H1 (cell line): ENCODE measurements around the gene CADM2. TPM values are rescaled to one million over a fixed set of nuclear protein-coding genes. Genes with fewer than 3 reads are reported as not detected.

Source experiments
- CTCF ChIA-PET: fragments of 300-600 bp; sonication (Branson Sonifier 250); formaldehyde crosslinking; loops from one replicate; lab custom pipeline; 2021; ENCODE audit not compliant: partially characterized antibody; lab: Charles Lee
- POLR2A ChIA-PET: fragments of 300-600 bp; sonication (Branson Sonifier 250); formaldehyde crosslinking; loops from one replicate; lab custom pipeline; 2021; ENCODE audit warnings: inconsistent platforms; ENCODE audit not compliant: partially characterized antibody; lab: Charles Lee
- DNase-seq, 2 experiments: peaks; one replicate each; pipeline versions ENCODE4 v3.0.0 to v3.0.0-alpha.2; 2010 to 2022; ENCODE audit warnings: low spot score in 2 of 2, low read depth in 1 of 2, mixed read lengths in 1 of 2
- FAIRE-seq: peaks from 2 replicates; lab custom pipeline; 2011; peaks lifted over from hg19 to GRCh38; lab: Jason Lieb, UNC
- H2AFZ ChIP-seq: 2 replicates; pipeline ENCODE4 v1.8.1; 2012; ENCODE audit warnings: low read length, inconsistent platforms
- H2AK5ac ChIP-seq: 2 replicates; pipeline ENCODE4 v1.6.1; 2013; ENCODE audit warnings: low read depth, low read length
- H2BK120ac ChIP-seq: replicated peaks from 2 replicates; pipeline ENCODE3; 2013; ENCODE audit warnings: low read depth, low read length, inconsistent platforms
- H2BK12ac ChIP-seq: 2 replicates; pipeline ENCODE4 v1.6.1; 2013; ENCODE audit warnings: low read depth, low read length
- H2BK15ac ChIP-seq: 2 replicates; pipeline ENCODE4 v1.6.1; 2013; ENCODE audit warnings: low read length
- H2BK20ac ChIP-seq: 2 replicates; pipeline ENCODE4 v1.6.1; 2013; ENCODE audit warnings: low read length
- H2BK5ac ChIP-seq: 2 replicates; pipeline ENCODE4 v1.6.1; 2013; ENCODE audit warnings: low read depth, low read length
- H3K14ac ChIP-seq: 2 replicates; pipeline ENCODE4 v1.6.1; 2013; ENCODE audit warnings: inconsistent platforms; ENCODE audit not compliant: insufficient read length
- H3K18ac ChIP-seq: 2 replicates; pipeline ENCODE4 v1.6.1; 2013; ENCODE audit warnings: low read length; ENCODE audit errors: extremely low read depth
- H3K23ac ChIP-seq: 2 replicates; pipeline ENCODE4 v1.6.1; 2013; ENCODE audit warnings: inconsistent platforms; ENCODE audit not compliant: insufficient read length
- H3K23me2 ChIP-seq: 2 replicates; pipeline ENCODE4 v1.6.1; 2013; ENCODE audit warnings: low read depth, low read length
- H3K27ac ChIP-seq: 2 replicates; pipeline ENCODE4 v1.6.1; 2011; ENCODE audit warnings: low read depth, low read length, inconsistent platforms
- H3K27me3 ChIP-seq, 4 experiments: replicated peaks in 1 of 4; 1 replicate in 1 of 4; 2 replicates in 3 of 4; pipeline versions ENCODE4 v1.6.1 to v1.8.1; 2011 to 2013; ENCODE audit warnings: low read length in 3 of 4, mild to moderate bottlenecking in 3 of 4, inconsistent platforms in 2 of 4, mixed read lengths in 2 of 4, moderate library complexity in 1 of 4; ENCODE audit not compliant: control insufficient read depth in 3 of 4, insufficient read depth in 3 of 4; ENCODE audit errors: extremely low read depth in 1 of 4
- H3K36me3 ChIP-seq, 4 experiments: 2 replicates each; pipeline versions ENCODE4 v1.6.1 to v1.8.1; 2011 to 2013; ENCODE audit warnings: mild to moderate bottlenecking in 4 of 4, low read length in 3 of 4, moderate library complexity in 2 of 4, control low read depth in 1 of 4, inconsistent platforms in 1 of 4; ENCODE audit not compliant: insufficient read depth in 4 of 4, control insufficient read depth in 2 of 4
- H3K4ac ChIP-seq: replicated peaks from 2 replicates; pipeline ENCODE3; 2013; ENCODE audit warnings: low read length, low read depth, mixed read lengths, inconsistent platforms; ENCODE audit not compliant: insufficient read length
- H3K4me1 ChIP-seq, 4 experiments: replicated peaks in 1 of 4; 1 replicate in 1 of 4; 2 replicates in 3 of 4; pipeline versions ENCODE4 v1.6.1 to v1.8.1; 2011 to 2013; ENCODE audit warnings: low read length in 3 of 4, inconsistent platforms in 2 of 4, mixed read lengths in 1 of 4; ENCODE audit not compliant: insufficient read depth in 4 of 4, control insufficient read depth in 3 of 4
- H3K4me2 ChIP-seq, 2 experiments: 2 replicates each; pipeline versions ENCODE4 v1.6.1 to v1.8.1; 2011 to 2013; ENCODE audit warnings: low read depth in 2 of 2, low read length in 2 of 2, control low read depth in 1 of 2, inconsistent platforms in 1 of 2, mild to moderate bottlenecking in 1 of 2; ENCODE audit not compliant: insufficient read depth in 1 of 2
- H3K4me3 ChIP-seq, 4 experiments: fragments of 200-600, 300-600 bp in 1 of 4; sonication (generic), shearing (Covaris generic), sonication (Bioruptor Twin) in 1 of 4; 2 replicates each; pipeline versions ENCODE4 v1.5.1 to v1.8.1; 2011 to 2016; ENCODE audit warnings: low read length in 4 of 4, low read depth in 3 of 4, control low read depth in 2 of 4, inconsistent platforms in 2 of 4, mild to moderate bottlenecking in 2 of 4, mixed read lengths in 1 of 4, moderate library complexity in 1 of 4; ENCODE audit not compliant: insufficient read depth in 2 of 4; ENCODE audit errors: extremely low read depth in 1 of 4
- H3K56ac ChIP-seq: replicated peaks from 2 replicates; pipeline ENCODE3; 2013; ENCODE audit warnings: low read depth, mild to moderate bottlenecking, mixed read lengths, low read length, inconsistent platforms; ENCODE audit not compliant: insufficient read length
- H3K79me1 ChIP-seq: 2 replicates; pipeline ENCODE4 v1.6.1; 2013; ENCODE audit warnings: low read depth, low read length, control low read depth
- H3K79me2 ChIP-seq, 2 experiments: 2 replicates each; pipeline versions ENCODE4 v1.6.1 to v1.8.1; 2012 to 2013; ENCODE audit warnings: low read length in 2 of 2, mild to moderate bottlenecking in 2 of 2, inconsistent platforms in 1 of 2; ENCODE audit not compliant: insufficient read depth in 2 of 2, control insufficient read depth in 1 of 2
- H3K9ac ChIP-seq, 4 experiments: replicated peaks in 1 of 4; 1 replicate in 1 of 4; 2 replicates in 3 of 4; pipeline versions ENCODE4 v1.6.1 to v1.8.1; 2011 to 2013; ENCODE audit warnings: low read depth in 3 of 4, low read length in 3 of 4, control low read depth in 2 of 4, mild to moderate bottlenecking in 2 of 4, moderate library complexity in 2 of 4, inconsistent platforms in 1 of 4; ENCODE audit errors: extremely low read depth in 1 of 4
- H3K9me3 ChIP-seq, 2 experiments: 2 replicates each; pipeline versions ENCODE4 v1.6.1 to v1.8.1; 2012 to 2013; ENCODE audit warnings: mild to moderate bottlenecking in 2 of 2, moderate library complexity in 2 of 2, control low read depth in 1 of 2, inconsistent platforms in 1 of 2, low read depth in 1 of 2, low read length in 1 of 2, mixed read lengths in 1 of 2; ENCODE audit not compliant: insufficient read depth in 2 of 2
- H4K20me1 ChIP-seq, 2 experiments: replicated peaks in 1 of 2; 2 replicates each; pipeline versions ENCODE3 to v1.8.1; 2011 to 2013; ENCODE audit warnings: inconsistent platforms in 2 of 2, low read length in 2 of 2, mild to moderate bottlenecking in 1 of 2; ENCODE audit not compliant: insufficient read depth in 2 of 2, control insufficient read depth in 1 of 2
- H4K5ac ChIP-seq: 2 replicates; pipeline ENCODE4 v1.6.1; 2013; ENCODE audit warnings: low read length, low read depth, mixed read lengths, inconsistent platforms; ENCODE audit not compliant: insufficient read length
- H4K8ac ChIP-seq: 2 replicates; pipeline ENCODE4 v1.8.0; 2013; ENCODE audit warnings: mild to moderate bottlenecking, moderate library complexity, low read length, inconsistent platforms; ENCODE audit not compliant: insufficient read depth; ENCODE audit errors: extremely low read depth
- H4K91ac ChIP-seq: replicated peaks from 2 replicates; pipeline ENCODE3; 2013; ENCODE audit warnings: low read length, mixed read lengths, inconsistent platforms; ENCODE audit not compliant: insufficient read length
- CBX8 ChIP-seq: fragments of 300-800, 300-1000 bp; sonication (generic); IDR thresholded peaks from 2 replicates; pipeline ENCODE4 v1.7.1; 2016; ENCODE audit warnings: low read depth, low read length, borderline replicate concordance
- KDM1A ChIP-seq: fragments of 200-600, 300-600 bp; sonication (generic); IDR thresholded peaks from 2 replicates; pipeline ENCODE4 v1.7.1; 2016; ENCODE audit warnings: mild to moderate bottlenecking, low read length, borderline replicate concordance
- PHF8 ChIP-seq: fragments of 200-600 bp; sonication (generic); conservative IDR thresholded peaks from 2 replicates; pipeline ENCODE4 v1.7.1; 2012; ENCODE audit warnings: low read depth, mild to moderate bottlenecking, inconsistent platforms, low read length, moderate library complexity
- SIN3A ChIP-seq, 2 experiments: IDR thresholded peaks in 1 of 2; conservative IDR thresholded peaks in 1 of 2; 2 replicates each; pipeline ENCODE4 v1.6.1; 2011 to 2012; ENCODE audit warnings: low read length in 2 of 2, improper control_type of control experiment in 1 of 2, low read depth in 1 of 2, mild to moderate bottlenecking in 1 of 2
- SIRT6 ChIP-seq: IDR thresholded peaks from one replicate; pipeline ENCODE4 v1.7.1; 2012; ENCODE audit warnings: low read length, inconsistent platforms
- SP4 ChIP-seq: IDR thresholded peaks from 2 replicates; pipeline ENCODE4 v1.6.1; 2012; ENCODE audit warnings: low read length, inconsistent platforms
- SUZ12 ChIP-seq: fragments of 200-600 bp; sonication (generic); IDR thresholded peaks from 2 replicates; pipeline ENCODE4 v1.6.1; 2012; ENCODE audit warnings: mild to moderate bottlenecking, inconsistent platforms, low read length, moderate library complexity, mixed read lengths
- WGBS, 2 experiments: shearing (Covaris generic) in 1 of 2; methylation state at CpG; one replicate each; pipeline versions ENCODE4 v1.1.6 to v1.1.7; 2013 to 2015; ENCODE audit warnings: low lambda C conversion rate in 2 of 2, mixed read lengths in 2 of 2, inconsistent platforms in 1 of 2, low coverage in 1 of 2, missing lambda C conversion rate in 1 of 2; ENCODE audit not compliant: insufficient replicate concordance in 2 of 2, insufficient coverage in 1 of 2, insufficient read length in 1 of 2; ENCODE audit errors: extremely low coverage in 1 of 2, missing lambda C conversion rate in 1 of 2; 5-methylcytosine and 5-hydroxymethylcytosine counted together
- polyA plus RNA-seq, 7 experiments: library from polyadenylated mRNA; depleted of rRNA in 3 of 7; stranded (reverse) in 5 of 7; unstranded in 2 of 7; fragments of >200 nt in 5 of 7; fragments of 200-250 nt in 2 of 7; gene quantifications; 1 replicate in 5 of 7; 2 replicates in 1 of 7; 4 replicates in 1 of 7; pipeline versions ENCODE4 v1.2.1 to v1.2.3, GENCODE V29; 2011 to 2013; ENCODE audit warnings: missing spikeins in 2 of 7, mixed read lengths in 2 of 7
- total RNA-seq: library from RNA; stranded (reverse); fragmentation: NEBNext Ultra II Directional; extraction: Animal tissue kit (Norgen Biotek cat#: 25700); gene quantifications from 2 replicates; pipeline ENCODE4 v1.2.1, GENCODE V29; 2021
- TF ChIP-seq, protein P1 (sequence below), 3 experiments: IDR thresholded peaks; 1 replicate in 2 of 3; 2 replicates in 1 of 3; pipeline versions ENCODE4 v1.5.1 to v1.6.1; 2011; ENCODE audit warnings: low read length in 3 of 3, mild to moderate bottlenecking in 3 of 3, inconsistent platforms in 2 of 3, low read depth in 1 of 3, moderate library complexity in 1 of 3; ENCODE audit not compliant: insufficient read depth in 1 of 3; ENCODE audit errors: control extremely low read depth in 1 of 3

The CADM2 gene
- total and polyA plus RNA-seq, 2 of the 8 experiments (the other 6 are each of a cell fraction or from before 2014, with no cell fraction given), result 14.9 to 20.9 TPM

DNA sequence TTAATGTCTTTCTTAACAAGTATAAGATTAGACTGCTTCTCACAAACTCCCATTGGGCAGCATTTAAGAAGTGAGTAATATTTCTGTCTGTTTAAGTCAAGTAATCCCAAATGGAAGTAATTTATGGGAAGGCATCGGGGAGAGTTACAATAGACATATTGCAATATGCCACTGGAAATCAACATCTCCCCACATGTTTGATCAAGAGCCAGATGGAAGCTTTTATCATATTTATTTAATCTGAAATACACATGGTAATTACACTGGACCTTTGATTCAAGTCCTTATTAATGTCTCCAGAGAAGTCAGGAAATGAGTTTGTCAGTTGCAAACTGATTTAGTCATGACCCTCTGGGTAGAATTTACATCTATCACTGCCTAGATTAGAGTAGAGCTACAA, 1088.4 kb downstream of the CADM2 start:
- POLR2A ChIA-PET, result no interaction called here
- Histone ChIP-seq H4K91ac (no peak overlapping the region), H2AFZ (no peak overlapping the region), H3K23me2 (no peaks in the 10 kb centered on the region), H2BK15ac (no peak overlapping the region), H3K18ac (no peak overlapping the region), H3K4ac (no peak overlapping the region), H4K20me1 (no peaks in the 10 kb centered on the region), H3K4me2 (no peak overlapping the region), H3K9me3 (no peaks in the 10 kb centered on the region), H3K23ac (no peak overlapping the region), H2BK120ac (no peak overlapping the region), H3K27ac (no peak overlapping the region), H2BK5ac (no peak overlapping the region), H3K36me3 (no peaks in the 10 kb centered on the region), H3K27me3 (no peaks in the 10 kb centered on the region), H4K8ac (no peak overlapping the region), H2BK20ac (no peak overlapping the region), H2AK5ac (no peak overlapping the region), H3K79me1 (no peaks in the 10 kb centered on the region), H3K4me3 (no peak overlapping the region), H3K56ac (no peak overlapping the region), H3K14ac (no peak overlapping the region), H3K9ac (no peak overlapping the region), H4K5ac (no peak overlapping the region), H2BK12ac (no peak overlapping the region), H3K79me2 (no peaks in the 10 kb centered on the region), H3K4me1 (no peaks in the 10 kb centered on the region)
- TF ChIP-seq PHF8 (no peak), CBX8 (no peak), KDM1A (no peak), SP4 (no peak), SUZ12 (no peak), SIRT6 (no peak), SIN3A (conservative IDR thresholded peaks at IDR 0.05 in 1 of 2, IDR thresholded peaks at IDR 0.05 in 1 of 2; ENCODE audit: low read depth in 1 of 2, low read length in 2 of 2) (no peak)
- TF ChIP-seq, protein P1, sequence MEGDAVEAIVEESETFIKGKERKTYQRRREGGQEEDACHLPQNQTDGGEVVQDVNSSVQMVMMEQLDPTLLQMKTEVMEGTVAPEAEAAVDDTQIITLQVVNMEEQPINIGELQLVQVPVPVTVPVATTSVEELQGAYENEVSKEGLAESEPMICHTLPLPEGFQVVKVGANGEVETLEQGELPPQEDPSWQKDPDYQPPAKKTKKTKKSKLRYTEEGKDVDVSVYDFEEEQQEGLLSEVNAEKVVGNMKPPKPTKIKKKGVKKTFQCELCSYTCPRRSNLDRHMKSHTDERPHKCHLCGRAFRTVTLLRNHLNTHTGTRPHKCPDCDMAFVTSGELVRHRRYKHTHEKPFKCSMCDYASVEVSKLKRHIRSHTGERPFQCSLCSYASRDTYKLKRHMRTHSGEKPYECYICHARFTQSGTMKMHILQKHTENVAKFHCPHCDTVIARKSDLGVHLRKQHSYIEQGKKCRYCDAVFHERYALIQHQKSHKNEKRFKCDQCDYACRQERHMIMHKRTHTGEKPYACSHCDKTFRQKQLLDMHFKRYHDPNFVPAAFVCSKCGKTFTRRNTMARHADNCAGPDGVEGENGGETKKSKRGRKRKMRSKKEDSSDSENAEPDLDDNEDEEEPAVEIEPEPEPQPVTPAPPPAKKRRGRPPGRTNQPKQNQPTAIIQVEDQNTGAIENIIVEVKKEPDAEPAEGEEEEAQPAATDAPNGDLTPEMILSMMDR (IDR thresholded peaks at IDR 0.05; ENCODE audit: control extremely low read depth in 1 of 3, insufficient read depth in 1 of 3, low read depth in 1 of 3, low read length in 3 of 3), result no peak
- CTCF ChIA-PET, result no interaction called here
- FAIRE-seq (no peak), DNase-seq (no peak)
- 94% methylated on average over 1 of the region's 1 CpG; no CpG with 5 or more reads in 1 of the 2 experiments for WGBS, 2 experiments
